Aorta (tissue), 5 donors: ENCODE data around the gene ZDHHC1. TPM values are rescaled to one million over a fixed set of nuclear protein-coding genes. Genes with fewer than 3 reads are reported as not detected.
"Not testable (repeated sequence)": the region's sequence is repeated elsewhere in the genome, so short reads cannot be mapped to it uniquely, and the experiment has no call there.

Experiments
- ATAC-seq: fragments of 200-7000 bp; cut with Tn5 transposase; one replicate; pipeline ENCODE4 v1.9.1; 2022; ENCODE audit warnings: moderate library complexity; ENCODE audit not compliant: low FRiP score
- DNase-seq, 2 donors: peaks; one replicate each; pipeline ENCODE4 v3.0.0-alpha.2; 2020
- H3K27ac ChIP-seq, 2 donors: one replicate each; pipeline ENCODE4 v1.5.1; 2013; ENCODE audit warnings: low read length in 2 of 2, mild to moderate bottlenecking in 2 of 2, moderate library complexity in 2 of 2, control low read depth in 1 of 2, inconsistent platforms in 1 of 2, low read depth in 1 of 2
- H3K27me3 ChIP-seq, 2 donors: one replicate each; pipeline ENCODE4 v1.6.1; 2013; ENCODE audit warnings: control low read depth in 1 of 2, low read length in 1 of 2, mild to moderate bottlenecking in 1 of 2, moderate library complexity in 1 of 2; ENCODE audit not compliant: insufficient read depth in 2 of 2, control insufficient read depth in 1 of 2
- H3K36me3 ChIP-seq, 2 donors: one replicate each; pipeline ENCODE4 v1.6.1; 2013; ENCODE audit warnings: control low read depth in 1 of 2, low read length in 1 of 2, mild to moderate bottlenecking in 1 of 2; ENCODE audit not compliant: insufficient read depth in 2 of 2, control insufficient read depth in 1 of 2
- H3K4me1 ChIP-seq, 2 donors: one replicate each; pipeline ENCODE4 v1.6.1; 2013; ENCODE audit warnings: low read length in 2 of 2, control low read depth in 1 of 2, mild to moderate bottlenecking in 1 of 2, moderate library complexity in 1 of 2; ENCODE audit not compliant: insufficient read depth in 2 of 2, control insufficient read depth in 1 of 2
- H3K4me3 ChIP-seq, 2 donors: one replicate each; pipeline ENCODE4 v1.5.1; 2013; ENCODE audit warnings: low read length in 2 of 2, control low read depth in 1 of 2, mild to moderate bottlenecking in 1 of 2
- H3K9me3 ChIP-seq: one replicate; pipeline ENCODE4 v1.6.1; 2013; ENCODE audit warnings: mild to moderate bottlenecking, low read length; ENCODE audit not compliant: control insufficient read depth
- WGBS, 2 donors: extraction: QIAGEN DNeasy Blood & Tissue Kit; methylation state at CpG; one replicate each; pipeline ENCODE4 v1.1.7; 2013; 5-methylcytosine and 5-hydroxymethylcytosine counted together
- intact Hi-C, 2 donors: fragments of 100-400 bp; cut with DNase I; formaldehyde crosslinking; loops; one replicate each; pipeline versions ENCODE4 v1.14.2 to v1.15.0; 2022
- polyA plus RNA-seq, 2 donors: library from polyadenylated mRNA; stranded (reverse); fragments of 200-250 nt; gene quantifications; one replicate each; pipeline ENCODE4 v1.2.3, GENCODE V29; 2013
- total RNA-seq, 2 donors: library from RNA; stranded (reverse); fragmentation: NEBNext Ultra II Directional; extraction: Animal tissue kit (Norgen Biotek cat#: 25700); gene quantifications; one replicate each; pipeline ENCODE4 v1.2.1, GENCODE V29; 2021
- donor health status: healthy with polysubstance abuse.
- donor health status: Bipolar disorder and iron deficiency.
- donor health status: DM: no; HTN: no; CAD: no.
- donor health status: DM: no; HTN: no; CAD: no.
- donor health status: DM: yes; HTN: yes; CAD: no.

The ZDHHC1 gene
- total and polyA plus RNA-seq, 4 donors: 5.3 to 14.8 (median 9.8) TPM

DNA sequence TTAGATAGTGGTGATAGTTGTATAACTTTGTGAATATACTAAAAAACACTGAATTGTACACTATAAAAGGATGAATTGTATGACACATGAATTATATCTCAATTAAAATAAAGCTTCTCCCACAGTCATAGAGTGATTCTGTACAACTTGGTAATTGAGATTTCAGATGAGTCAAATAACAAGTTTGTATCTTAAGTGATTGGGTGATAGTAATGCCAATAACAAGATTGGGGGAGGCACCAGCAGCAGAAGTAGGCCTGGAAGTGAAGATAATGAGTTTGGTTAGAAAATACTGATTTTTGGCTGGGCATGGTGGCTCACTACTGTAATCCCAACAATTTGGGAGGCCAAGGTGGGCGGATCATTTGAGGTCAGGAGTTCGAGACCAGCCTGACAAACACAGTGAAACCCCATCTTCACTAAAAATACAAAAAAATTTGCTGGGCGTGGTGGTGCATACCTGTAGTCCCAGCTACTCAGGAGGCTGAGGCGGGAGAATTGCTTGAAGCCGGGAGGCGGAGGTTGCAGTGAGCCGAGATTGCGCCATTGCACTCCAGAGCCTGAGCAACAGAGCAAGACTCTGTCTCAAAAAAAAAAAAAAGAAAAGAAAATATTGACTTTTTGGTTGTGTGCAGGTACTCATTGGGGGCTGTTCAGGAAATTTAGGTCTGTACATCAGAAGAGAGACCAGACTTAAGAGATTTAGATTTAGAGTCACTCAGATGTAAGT, 56.6 kb downstream of the ZDHHC1 start:
- WGBS, 2 donors: 93 to 96% methylated on average over 8 of the region's 8 CpGs
- ATAC-seq, H3K4me3 ChIP-seq, H3K36me3 ChIP-seq, H3K9me3 ChIP-seq, H3K27ac ChIP-seq, DNase-seq, intact Hi-C loops, H3K4me1 ChIP-seq, H3K27me3 ChIP-seq: not testable (repeated sequence)

GRCh38 chr16:67357561-67357960, 58.7 kb downstream of the ZDHHC1 start:
- intact Hi-C loops: no loop called here
- no peaks in the 10 kb centered on the region for H3K27me3 ChIP-seq
- ATAC-seq: no peak
- no peaks in the 10 kb centered on the region for H3K36me3 ChIP-seq
- H3K4me1 ChIP-seq: no peaks in the 10 kb centered on the region
- no peaks in the 10 kb centered on the region for H3K9me3 ChIP-seq
- H3K4me3 ChIP-seq: no peak overlapping the region
- WGBS, 2 donors: 61 to 67% methylated on average over 4 of the region's 4 CpGs
- no peak overlapping the region for H3K27ac ChIP-seq
- DNase-seq: no peak

- intact Hi-C loops: no loop called here
Measured at GRCh38 chr16:67356396-67356795, 59.9 kb downstream of the ZDHHC1 start.

DNA sequence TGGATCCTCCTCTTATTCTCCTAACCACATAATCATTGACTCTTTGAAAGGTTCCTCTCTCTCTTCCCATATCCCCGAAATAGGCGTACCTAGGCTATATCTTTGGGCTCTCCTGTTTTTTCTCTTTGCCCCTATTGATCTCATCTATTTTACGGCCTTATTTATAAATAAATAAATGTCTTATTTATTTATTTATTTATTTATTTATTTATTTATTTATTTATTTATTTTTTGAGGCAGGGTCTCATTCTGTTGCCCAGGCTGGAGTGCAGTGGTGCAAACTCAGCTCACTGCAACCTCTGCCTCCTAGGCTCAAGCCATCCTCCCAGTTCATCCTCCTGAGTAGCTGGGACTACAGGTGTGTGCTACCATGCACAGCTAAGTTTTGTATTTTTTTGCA, 63.8 kb downstream of the ZDHHC1 start:
- H3K27me3 ChIP-seq, H3K4me3 ChIP-seq, H3K4me1 ChIP-seq, ATAC-seq, DNase-seq, H3K27ac ChIP-seq, intact Hi-C loops, H3K9me3 ChIP-seq, H3K36me3 ChIP-seq: not testable (repeated sequence)
- WGBS, 2 donors: 96% methylated on average over 3 of the region's 3 CpGs

More at GRCh38 chr16:67356396-67356795, 59.9 kb downstream of the ZDHHC1 start:
- no peaks in the 10 kb centered on the region for H3K27me3 ChIP-seq
- DNase-seq (no peak), ATAC-seq (no peak)
- 65 to 66% methylated on average over 3 of the region's 3 CpGs for WGBS, 2 donors
- H3K4me3 ChIP-seq: no peak overlapping the region
- no peak overlapping the region for H3K27ac ChIP-seq
- no peaks in the 10 kb centered on the region for H3K4me1 ChIP-seq
- H3K36me3 ChIP-seq: no peaks in the 10 kb centered on the region
- no peaks in the 10 kb centered on the region for H3K9me3 ChIP-seq

- intact Hi-C loops: no loop called here
- WGBS, 2 donors: 97 to 100% methylated on average over 1 of the region's 1 CpG
- no peak overlapping the region for H3K27ac ChIP-seq
- no peaks in the 10 kb centered on the region for H3K36me3 ChIP-seq
- H3K9me3 ChIP-seq: no peaks in the 10 kb centered on the region
- H3K27me3 ChIP-seq: no peaks in the 10 kb centered on the region
- DNase-seq (no peak), ATAC-seq (no peak)
- H3K4me3 ChIP-seq: no peak overlapping the region
- no peaks in the 10 kb centered on the region for H3K4me1 ChIP-seq
Measured at GRCh38 chr16:67350324-67350723, 66.0 kb downstream of the ZDHHC1 start.

- intact Hi-C loops: no loop called here
- H3K27ac ChIP-seq: no peak overlapping the region
- H3K9me3 ChIP-seq: no peaks in the 10 kb centered on the region
- H3K4me1 ChIP-seq: no peaks in the 10 kb centered on the region
- no peak for ATAC-seq
- no peaks in the 10 kb centered on the region for H3K27me3 ChIP-seq
- H3K4me3 ChIP-seq: no peak overlapping the region
- DNase-seq: no peak
- H3K36me3 ChIP-seq: no peaks in the 10 kb centered on the region
Measured at GRCh38 chr16:67349172-67349571, 67.1 kb downstream of the ZDHHC1 start.

GRCh38 chr16:67346341-67346740, 69.9 kb downstream of the ZDHHC1 start:
- Histone ChIP-seq H3K9me3 (no peaks in the 10 kb centered on the region), H3K4me3 (no peak overlapping the region), H3K27ac (no peak overlapping the region), H3K36me3 (no peaks in the 10 kb centered on the region), H3K27me3 (no peaks in the 10 kb centered on the region), H3K4me1 (no peaks in the 10 kb centered on the region)
- ATAC-seq (no peak), DNase-seq (no peak)
- 91 to 92% methylated on average over 3 of the region's 3 CpGs for WGBS, 2 donors
- intact Hi-C loops: no loop called here

GRCh38 chr16:67345401-67345800, 70.9 kb downstream of the ZDHHC1 start:
- no peak overlapping the region for H3K27ac ChIP-seq
- intact Hi-C loops: no loop called here
- WGBS, 2 donors: 82 to 85% methylated on average over 1 of the region's 1 CpG
- H3K36me3 ChIP-seq: no peaks in the 10 kb centered on the region
- H3K9me3 ChIP-seq: no peaks in the 10 kb centered on the region
- H3K4me1 ChIP-seq: no peaks in the 10 kb centered on the region
- no peaks in the 10 kb centered on the region for H3K27me3 ChIP-seq
- no peak overlapping the region for H3K4me3 ChIP-seq
- DNase-seq (no peak), ATAC-seq (no peak)
